HepG2 (cell line): ENCODE data around the gene TSPAN13.

ENCODE experiments used
- CHD4 ChIP-seq: fragments of 200-600 bp; sonication (generic); IDR thresholded peaks from 2 replicates; pipeline ENCODE4 v1.7.0; 2017; ENCODE audit warnings: mild to moderate bottlenecking, low read length, borderline replicate concordance
- EP300 ChIP-seq, 3 experiments: sonication (generic) in 1 of 3; formaldehyde crosslinking in 1 of 3; IDR thresholded peaks; 2 replicates each; pipeline versions ENCODE4 v1.5.1 to v1.6.1; 2011 to 2020; ENCODE audit warnings: low read depth in 2 of 3, low read length in 2 of 3, borderline replicate concordance in 1 of 3, improper control_type of control experiment in 1 of 3, mild to moderate bottlenecking in 1 of 3, missing genetic modification reagents in 1 of 3, moderate library complexity in 1 of 3
- KLF16 ChIP-seq, 2 experiments: sonication (generic) in 1 of 2; formaldehyde crosslinking in 1 of 2; IDR thresholded peaks; 2 replicates each; pipeline versions ENCODE4 v1.6.1 to v1.8.0; 2016 to 2023; ENCODE audit warnings: missing genetic modification reagents in 2 of 2, missing compliant biosample characterization in 1 of 2
- NFE2L2 ChIP-seq: fragments of 150-350 bp; IDR thresholded peaks from 2 replicates; pipeline ENCODE4 v1.6.1; 2014; ENCODE audit warnings: low read length
- RAD21 ChIP-seq: fragments of 450-650 bp; formaldehyde crosslinking; IDR thresholded peaks from 2 replicates; pipeline ENCODE4 v1.5.0; 2020; ENCODE audit warnings: mild to moderate bottlenecking
- ZBTB44 ChIP-seq: sonication (generic); formaldehyde crosslinking; IDR thresholded peaks from 2 replicates; pipeline ENCODE4 v1.4.0; 2020; ENCODE audit warnings: missing genetic modification reagents
- ZFP90 ChIP-seq: sonication (generic); formaldehyde crosslinking; IDR thresholded peaks from 2 replicates; pipeline ENCODE4 v1.8.0; 2022; ENCODE audit warnings: missing genetic modification reagents, mild to moderate bottlenecking, inconsistent platforms, borderline replicate concordance
- ZNF275 ChIP-seq: sonication (generic); formaldehyde crosslinking; IDR thresholded peaks from 2 replicates; pipeline ENCODE4 v1.8.0; 2022; ENCODE audit warnings: missing genetic modification reagents, mild to moderate bottlenecking, inconsistent platforms, borderline replicate concordance
- TF ChIP-seq, protein P1 (sequence below): sonication (generic); formaldehyde crosslinking; IDR thresholded peaks from 2 replicates; pipeline ENCODE4 v1.4.0; 2020; ENCODE audit warnings: missing genetic modification reagents
- TF ChIP-seq, protein P2 (sequence below), 2 experiments: sonication (generic) in 1 of 2; formaldehyde crosslinking in 1 of 2; IDR thresholded peaks; 2 replicates each; pipeline versions ENCODE4 v1.4.0 to v1.6.1; 2018 to 2020; ENCODE audit warnings: missing genetic modification reagents in 2 of 2, borderline replicate concordance in 1 of 2, low read depth in 1 of 2, mild to moderate bottlenecking in 1 of 2, missing biosample characterization in 1 of 2
- TF ChIP-seq, protein P3 (sequence below): sonication (generic); formaldehyde crosslinking; IDR thresholded peaks from 2 replicates; pipeline ENCODE4 v1.5.0; 2020; ENCODE audit warnings: mild to moderate bottlenecking, missing genetic modification reagents, moderate library complexity
- TF ChIP-seq, protein P4 (sequence below): sonication (generic); formaldehyde crosslinking; conservative IDR thresholded peaks from 2 replicates; pipeline ENCODE4 v1.4.0; 2020; ENCODE audit warnings: missing genetic modification reagents

DNA sequence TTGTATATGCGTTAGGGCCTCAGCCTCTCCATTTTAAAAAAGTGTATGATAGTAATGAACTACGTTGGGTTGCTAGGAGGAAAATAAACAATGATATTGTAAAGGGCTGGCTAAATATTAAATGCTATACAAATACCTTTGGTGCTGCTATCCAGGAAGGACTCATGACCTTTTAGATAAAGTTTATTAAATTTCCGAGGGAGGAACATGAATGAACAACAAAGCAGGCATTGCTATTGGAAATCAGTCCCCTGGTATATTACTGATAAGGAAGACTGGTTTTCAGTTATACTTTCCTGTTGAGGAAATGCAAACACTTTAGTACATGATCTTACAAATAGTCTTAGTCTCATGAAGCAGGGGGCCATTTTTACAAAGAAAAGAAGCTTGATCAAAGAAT lies 68.5 kb downstream of the TSPAN13 start:
- TF ChIP-seq, protein P1, sequence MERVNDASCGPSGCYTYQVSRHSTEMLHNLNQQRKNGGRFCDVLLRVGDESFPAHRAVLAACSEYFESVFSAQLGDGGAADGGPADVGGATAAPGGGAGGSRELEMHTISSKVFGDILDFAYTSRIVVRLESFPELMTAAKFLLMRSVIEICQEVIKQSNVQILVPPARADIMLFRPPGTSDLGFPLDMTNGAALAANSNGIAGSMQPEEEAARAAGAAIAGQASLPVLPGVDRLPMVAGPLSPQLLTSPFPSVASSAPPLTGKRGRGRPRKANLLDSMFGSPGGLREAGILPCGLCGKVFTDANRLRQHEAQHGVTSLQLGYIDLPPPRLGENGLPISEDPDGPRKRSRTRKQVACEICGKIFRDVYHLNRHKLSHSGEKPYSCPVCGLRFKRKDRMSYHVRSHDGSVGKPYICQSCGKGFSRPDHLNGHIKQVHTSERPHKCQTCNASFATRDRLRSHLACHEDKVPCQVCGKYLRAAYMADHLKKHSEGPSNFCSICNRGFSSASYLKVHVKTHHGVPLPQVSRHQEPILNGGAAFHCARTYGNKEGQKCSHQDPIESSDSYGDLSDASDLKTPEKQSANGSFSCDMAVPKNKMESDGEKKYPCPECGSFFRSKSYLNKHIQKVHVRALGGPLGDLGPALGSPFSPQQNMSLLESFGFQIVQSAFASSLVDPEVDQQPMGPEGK (CRISPR knock-in tag), result no peak
- no peak for TF ChIP-seq KLF16 (CRISPR knock-in tag; IDR thresholded peaks at IDR 0.05)
- TF ChIP-seq, protein P2, sequence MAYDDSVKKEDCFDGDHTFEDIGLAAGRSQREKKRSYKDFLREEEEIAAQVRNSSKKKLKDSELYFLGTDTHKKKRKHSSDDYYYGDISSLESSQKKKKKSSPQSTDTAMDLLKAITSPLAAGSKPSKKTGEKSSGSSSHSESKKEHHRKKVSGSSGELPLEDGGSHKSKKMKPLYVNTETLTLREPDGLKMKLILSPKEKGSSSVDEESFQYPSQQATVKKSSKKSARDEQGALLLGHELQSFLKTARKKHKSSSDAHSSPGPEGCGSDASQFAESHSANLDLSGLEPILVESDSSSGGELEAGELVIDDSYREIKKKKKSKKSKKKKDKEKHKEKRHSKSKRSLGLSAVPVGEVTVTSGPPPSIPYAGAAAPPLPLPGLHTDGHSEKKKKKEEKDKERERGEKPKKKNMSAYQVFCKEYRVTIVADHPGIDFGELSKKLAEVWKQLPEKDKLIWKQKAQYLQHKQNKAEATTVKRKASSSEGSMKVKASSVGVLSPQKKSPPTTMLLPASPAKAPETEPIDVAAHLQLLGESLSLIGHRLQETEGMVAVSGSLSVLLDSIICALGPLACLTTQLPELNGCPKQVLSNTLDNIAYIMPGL (CRISPR knock-in tag; IDR thresholded peaks at IDR 0.05; ENCODE audit: borderline replicate concordance in 1 of 2, low read depth in 1 of 2), result no peak
- TF ChIP-seq CHD4, result no peak
- TF ChIP-seq ZFP90 (CRISPR knock-in tag), result no peak
- no peak for TF ChIP-seq RAD21 (CRISPR knock-in tag)
- TF ChIP-seq EP300 (IDR thresholded peaks at IDR 0.05; ENCODE audit: low read depth in 2 of 2, low read length in 2 of 2), result no peak
- TF ChIP-seq EP300 (CRISPR knock-in tag; IDR thresholded peaks at IDR 0.05; ENCODE audit: borderline replicate concordance), result no peak
- no peak for TF ChIP-seq NFE2L2
- TF ChIP-seq, protein P3, sequence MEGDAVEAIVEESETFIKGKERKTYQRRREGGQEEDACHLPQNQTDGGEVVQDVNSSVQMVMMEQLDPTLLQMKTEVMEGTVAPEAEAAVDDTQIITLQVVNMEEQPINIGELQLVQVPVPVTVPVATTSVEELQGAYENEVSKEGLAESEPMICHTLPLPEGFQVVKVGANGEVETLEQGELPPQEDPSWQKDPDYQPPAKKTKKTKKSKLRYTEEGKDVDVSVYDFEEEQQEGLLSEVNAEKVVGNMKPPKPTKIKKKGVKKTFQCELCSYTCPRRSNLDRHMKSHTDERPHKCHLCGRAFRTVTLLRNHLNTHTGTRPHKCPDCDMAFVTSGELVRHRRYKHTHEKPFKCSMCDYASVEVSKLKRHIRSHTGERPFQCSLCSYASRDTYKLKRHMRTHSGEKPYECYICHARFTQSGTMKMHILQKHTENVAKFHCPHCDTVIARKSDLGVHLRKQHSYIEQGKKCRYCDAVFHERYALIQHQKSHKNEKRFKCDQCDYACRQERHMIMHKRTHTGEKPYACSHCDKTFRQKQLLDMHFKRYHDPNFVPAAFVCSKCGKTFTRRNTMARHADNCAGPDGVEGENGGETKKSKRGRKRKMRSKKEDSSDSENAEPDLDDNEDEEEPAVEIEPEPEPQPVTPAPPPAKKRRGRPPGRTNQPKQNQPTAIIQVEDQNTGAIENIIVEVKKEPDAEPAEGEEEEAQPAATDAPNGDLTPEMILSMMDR (CRISPR knock-in tag), result no peak
- TF ChIP-seq ZBTB44 (CRISPR knock-in tag), result no peak
- TF ChIP-seq ZNF275, result no peak
- TF ChIP-seq, protein P4, sequence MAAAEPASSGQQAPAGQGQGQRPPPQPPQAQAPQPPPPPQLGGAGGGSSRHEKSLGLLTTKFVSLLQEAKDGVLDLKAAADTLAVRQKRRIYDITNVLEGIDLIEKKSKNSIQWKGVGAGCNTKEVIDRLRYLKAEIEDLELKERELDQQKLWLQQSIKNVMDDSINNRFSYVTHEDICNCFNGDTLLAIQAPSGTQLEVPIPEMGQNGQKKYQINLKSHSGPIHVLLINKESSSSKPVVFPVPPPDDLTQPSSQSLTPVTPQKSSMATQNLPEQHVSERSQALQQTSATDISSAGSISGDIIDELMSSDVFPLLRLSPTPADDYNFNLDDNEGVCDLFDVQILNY (CRISPR knock-in tag), result no peak
